ENCODE results near the gene ACBD6.

The ACBD6 gene

DNA sequence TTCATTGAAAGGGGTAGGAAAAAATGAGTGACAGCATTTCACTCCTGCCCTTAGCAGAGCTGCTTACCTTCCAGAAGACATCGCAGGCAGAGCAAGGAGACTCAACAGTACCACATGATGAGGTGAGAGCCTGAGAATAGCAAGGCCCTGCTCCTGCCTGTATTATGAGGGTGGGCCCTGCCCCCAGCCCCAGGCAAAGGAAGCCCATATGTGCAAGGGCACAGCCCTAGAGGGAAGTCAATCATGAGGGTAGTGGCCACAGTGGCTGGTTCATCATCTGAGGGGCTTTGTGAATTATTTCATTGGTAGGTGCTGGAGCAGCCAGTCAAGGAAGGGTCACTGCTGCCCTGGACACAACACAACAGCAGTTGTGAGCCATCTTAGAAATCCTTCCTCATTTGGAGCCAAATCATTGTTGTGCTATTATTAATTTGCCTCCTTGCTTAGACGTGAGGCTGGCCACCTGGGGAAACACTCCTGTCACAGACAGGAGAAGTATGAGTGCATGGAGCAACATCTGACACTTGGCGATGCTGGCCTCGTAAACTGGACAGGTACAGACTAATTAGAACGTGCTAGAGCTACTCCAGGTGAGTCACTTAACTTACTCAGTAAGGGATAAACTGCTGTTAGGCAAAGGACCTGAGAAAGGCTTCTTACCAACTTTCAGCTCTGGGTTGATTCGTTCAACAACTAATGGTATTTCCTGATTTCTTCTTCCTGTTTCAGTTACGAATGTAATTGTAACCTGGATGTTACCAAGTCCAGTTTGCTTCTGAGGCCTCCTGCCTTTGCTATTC is 22.7 kb upstream of the ACBD6 start:
- no peak for DNase-seq

DNA sequence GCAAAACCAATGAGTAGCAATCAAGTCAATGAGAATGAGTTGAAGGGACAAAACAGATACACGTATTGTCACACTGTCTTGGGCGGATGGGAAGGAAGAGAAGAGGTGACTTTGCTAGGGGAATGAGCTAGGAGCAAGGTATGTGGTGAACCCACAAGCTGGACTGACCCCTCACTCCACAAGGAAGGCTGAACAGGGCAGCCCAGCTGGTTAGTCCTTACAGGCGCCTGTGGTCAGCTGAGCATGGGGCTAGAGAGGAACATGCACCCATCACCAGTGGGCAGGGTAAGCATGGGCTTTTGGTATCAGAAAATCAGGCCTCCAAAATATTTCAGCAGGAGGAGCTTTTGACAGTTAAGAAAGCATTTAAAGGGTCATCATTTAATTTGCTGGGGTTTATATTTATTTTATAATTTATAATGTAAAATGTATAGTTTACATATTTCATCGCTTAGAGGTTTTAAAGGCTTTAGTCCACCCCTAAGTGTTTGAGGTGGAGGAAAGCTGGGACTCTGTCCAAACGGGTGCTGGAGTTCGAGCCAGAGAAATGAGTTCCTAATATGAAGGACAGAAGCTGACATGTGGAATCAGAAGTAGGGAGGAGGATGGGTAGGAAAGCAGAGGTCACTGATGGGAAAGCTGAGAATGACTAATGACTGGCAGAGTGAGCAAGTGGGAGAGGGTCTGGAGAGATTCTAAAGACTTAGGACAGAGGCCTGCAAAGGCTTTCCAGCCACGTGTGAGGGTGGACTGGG is 22.0 kb upstream of the ACBD6 start:
- DNase-seq, result no peak

DNA sequence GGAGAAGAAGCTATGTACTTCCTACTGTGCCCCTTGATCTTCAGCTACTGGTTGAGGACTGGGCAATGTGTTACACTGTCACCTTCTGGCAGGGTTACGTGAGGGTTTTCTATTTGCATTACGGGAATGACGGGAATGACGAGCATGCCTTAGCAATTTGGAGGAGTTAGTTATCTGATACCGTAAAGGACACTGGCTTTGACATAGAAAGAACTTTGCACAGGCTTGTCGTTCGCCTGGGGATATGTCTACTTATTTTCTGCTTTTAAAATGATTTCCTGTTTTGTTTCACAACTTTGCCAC is 19.8 kb upstream of the ACBD6 start:
- DNase-seq, result no peak

DNA sequence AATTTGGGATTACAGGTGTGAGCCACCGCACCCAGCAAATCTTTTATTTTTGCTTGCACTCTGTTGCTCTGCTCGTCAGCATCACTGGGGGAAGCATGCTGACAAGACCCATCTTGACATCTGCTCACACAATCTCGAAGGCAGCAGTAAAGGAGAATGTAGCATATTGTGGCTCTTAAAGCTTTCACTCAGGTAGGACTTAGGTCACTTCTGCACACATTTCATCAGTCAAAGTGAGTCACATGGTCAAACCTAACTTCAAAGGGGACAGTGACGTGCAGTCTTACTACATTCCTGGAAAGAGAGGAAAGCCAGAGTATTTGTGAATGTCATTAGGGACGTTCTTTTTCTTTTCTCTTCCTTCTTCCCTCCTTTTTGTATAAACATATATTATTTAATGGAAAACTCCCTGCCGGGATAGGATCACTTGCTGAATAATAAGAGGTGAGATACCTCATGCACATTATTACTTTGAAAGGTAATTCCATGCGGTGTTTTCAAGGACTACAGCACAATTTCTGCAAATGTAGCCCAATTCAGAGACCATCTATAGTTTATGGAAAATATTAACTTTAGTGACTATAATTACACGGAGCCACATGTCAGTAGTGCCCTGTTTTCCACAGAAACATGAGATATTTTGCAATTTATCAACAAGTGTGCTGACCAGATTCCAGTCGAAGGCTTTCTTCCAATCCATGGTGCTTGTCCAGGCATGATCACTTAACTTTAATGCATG is 19.3 kb upstream of the ACBD6 start:
- no peak for DNase-seq

DNA sequence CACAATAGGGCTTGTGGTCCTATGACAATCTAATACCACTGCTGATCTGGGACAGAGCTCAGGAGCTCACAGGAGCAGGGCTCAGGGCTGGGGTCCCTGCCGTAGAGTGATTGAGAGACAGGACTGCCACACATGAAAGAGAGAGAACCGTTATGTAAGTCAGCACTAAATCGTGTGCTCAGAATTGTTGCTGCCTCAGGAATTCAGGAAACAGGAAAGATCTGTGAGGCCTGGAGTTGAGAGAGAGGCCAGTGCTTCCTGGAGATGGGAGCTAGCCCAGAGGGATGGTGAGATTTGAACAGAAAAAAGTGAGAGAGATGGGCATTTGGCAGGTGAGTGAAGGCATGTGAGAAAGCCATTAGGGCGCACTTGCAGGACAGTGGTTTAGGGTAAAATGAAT is 17.5 kb upstream of the ACBD6 start:
- no peak for DNase-seq

DNA sequence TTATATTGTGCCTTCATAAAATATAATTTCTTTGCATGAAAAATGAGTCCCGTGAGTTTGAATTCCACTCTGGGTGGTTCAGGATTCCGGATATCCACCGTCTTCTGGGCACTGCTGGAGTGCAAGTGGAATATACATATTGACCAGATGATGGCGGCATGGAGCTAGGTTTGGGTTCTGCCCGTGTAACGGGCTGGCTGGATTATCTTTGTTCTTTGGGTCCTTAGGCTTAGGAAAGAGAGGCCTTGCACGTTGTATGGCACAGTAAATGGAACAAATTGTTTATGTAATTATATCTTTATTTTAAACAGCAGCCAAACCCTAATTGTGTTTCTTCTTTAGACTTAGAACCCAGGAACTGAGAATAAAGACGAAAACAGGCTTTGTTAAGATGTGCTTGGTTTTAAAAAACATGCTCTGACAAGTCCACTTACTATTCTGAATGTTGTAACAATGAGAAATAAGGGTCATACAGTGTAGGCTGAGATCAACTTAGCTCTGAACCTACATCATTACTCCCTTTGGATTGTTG is 13.5 kb upstream of the ACBD6 start:
- peak in 4 of 5 experiments; percentile 23 to 68 (median 29) for DNase-seq

DNA sequence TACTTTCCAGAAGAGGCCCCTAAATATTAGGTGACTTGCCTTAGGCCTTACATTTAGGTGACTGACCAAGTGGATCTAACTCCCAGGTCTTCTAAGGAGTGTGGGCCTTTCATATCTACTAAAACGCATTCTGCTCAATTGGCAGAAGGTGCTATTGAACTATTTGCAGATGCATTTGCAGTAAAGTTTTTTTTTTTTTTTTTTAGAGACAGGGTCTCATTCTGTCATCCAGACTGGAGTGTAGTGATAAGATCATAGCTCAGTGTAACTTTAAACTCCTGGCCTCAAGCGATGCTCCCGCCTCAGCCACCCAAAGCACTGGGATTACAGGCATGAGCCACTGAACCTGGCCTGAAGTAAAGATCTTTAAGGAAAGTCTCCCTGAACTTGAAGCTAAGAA is 13.0 kb upstream of the ACBD6 start:
- no peak for DNase-seq

DNA sequence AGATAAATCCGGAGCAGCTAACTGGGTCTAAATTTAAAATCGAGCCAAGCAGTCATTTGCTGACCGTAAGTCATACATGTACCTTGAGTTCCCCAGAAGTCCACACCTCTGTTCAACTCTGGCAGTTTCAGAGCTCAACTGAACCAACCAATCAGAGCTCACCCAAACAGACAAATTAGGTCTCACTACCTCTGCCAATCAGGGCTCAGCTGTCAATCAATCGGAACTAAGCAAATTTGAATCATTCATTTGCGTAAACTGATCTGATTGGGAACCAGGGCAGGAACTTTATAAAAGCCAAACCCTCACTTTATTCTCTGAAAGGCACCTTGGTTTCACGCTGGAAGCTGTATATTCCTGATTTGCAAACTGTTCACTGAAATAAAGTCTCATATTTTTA is 11.2 kb upstream of the ACBD6 start:
- DNase-seq, result no peak

DNA sequence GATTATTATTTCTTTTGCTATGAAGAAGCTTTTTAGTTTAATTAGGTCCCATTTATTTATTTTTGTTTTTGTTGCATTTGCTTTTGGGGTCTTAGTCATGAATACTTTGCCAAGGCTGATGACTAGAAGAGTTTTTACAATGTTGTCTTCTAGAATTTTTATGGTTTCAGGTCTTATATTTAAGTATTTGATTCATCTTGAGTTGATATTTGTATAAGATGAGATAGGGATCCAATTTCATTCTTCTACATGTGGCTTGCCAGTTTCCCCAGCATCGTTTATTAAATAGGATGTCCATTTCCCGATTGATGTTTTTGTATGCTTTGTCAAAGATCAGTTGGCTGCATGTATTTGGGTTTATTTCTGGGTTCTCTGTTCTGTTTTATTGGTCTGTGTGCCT is 8.5 kb upstream of the ACBD6 start:
- DNase-seq, result no peak

DNA sequence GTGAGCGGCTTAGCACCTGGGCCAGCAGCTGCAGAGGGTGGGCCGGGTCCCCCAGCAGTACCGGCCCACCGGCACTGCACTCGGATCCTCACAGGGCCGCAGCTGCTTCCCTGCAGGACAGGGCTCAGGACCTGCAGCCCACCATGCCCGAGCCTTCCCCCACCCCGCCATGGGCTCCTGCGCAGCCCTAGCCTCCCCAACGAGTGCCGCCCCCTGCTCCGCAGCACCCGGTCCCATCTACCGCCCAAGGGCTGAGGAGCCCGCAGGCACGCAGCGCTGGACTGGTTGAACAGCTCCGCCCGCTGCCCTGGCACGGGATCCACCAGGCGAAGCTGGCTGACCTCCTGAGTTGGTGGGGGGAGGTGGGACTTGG is 6.3 kb upstream of the ACBD6 start:
- DNase-seq, result no peak

DNA sequence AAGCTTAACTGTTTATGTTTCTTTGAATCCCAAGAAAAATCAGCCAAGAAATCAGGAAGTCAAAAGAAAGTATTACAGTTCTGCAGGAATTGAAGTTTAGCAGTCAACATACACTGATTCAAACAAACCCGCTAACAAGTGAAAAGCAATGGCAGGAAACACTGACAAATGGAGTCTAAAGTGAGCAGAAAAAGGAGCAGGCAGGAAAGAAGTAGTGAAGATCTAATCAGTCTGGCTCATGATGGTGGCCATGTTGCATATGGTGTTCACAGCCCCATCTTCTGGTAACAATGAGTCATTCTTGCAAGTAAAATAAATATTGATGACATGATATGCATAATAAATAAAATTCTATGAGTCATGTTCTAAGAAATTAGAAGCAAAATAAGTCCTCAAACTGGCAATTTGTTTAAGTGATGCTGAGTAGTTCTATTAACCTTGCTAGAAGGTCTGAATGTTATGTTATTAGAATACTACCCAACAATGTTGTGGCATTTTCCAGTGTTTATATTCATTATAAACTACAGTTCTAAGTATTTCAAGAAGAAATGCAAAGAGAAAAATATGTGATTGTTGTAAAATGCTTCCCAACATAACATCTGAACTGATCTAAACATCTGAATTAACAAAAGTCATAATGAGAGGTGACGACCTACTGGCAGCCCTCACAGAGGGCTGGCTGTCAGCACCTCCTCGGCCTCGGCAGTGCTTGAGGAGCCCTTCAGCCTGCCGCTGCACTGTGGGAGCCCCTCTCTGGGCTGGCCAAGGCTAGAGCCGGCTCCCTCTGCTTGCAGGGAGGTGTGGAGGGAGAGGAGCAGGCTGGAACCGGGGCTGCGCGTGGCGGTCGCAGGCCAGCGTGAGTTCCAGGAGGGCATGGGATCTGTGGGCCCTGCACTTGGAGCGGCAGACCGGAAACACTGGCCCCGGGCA is 5.7 kb upstream of the ACBD6 start:
- DNase-seq, result peak in 1 of 5 experiments; percentile 75

DNA sequence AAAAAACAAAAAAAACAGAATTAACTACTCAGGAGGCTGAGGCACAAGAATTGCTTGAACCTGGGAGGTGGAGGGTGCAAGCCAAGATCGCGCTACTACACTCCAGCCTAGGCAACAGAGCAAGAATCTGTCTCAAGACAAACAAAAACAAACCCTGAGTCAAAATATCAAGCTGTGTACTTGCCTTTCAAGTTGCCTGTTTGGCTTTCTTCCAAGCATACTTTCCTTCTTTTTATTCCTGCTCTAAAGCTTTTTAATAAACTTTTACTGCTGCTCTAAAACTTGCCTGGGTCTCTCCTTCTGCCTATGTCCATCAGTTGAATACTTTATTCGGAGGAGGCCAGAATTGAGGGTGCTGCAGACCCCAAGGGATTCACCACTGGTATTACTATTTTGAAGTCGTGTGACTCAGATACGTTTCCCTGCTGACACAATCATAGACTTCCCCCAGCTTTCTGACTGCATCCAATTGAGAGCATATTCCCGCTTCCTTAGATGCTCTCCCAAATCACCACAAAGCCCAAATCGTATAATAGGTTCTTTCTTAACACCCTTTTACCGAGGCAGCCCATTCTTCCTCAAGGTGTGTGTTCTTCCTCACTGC is 3.5 kb upstream of the ACBD6 start:
- DNase-seq, result no peak

DNA sequence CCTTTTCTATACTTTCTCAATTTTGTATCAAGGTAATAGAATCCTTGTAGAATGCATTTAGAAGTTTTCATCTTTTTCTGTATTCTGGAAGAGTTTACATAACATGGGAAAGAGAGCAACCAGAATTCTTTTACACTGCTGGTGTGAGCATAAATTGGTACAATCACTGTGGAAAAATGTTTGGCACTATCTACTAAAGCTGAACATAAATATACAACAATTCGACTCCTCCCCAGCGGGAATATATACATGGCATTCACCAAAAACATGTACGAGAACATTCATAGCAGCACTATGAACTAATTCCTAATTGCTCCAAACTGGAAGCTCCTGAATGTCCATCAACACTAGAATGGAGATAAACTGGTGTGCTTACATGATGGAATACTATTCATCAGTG is 1.8 kb upstream of the ACBD6 start:
- no peak for DNase-seq

DNA sequence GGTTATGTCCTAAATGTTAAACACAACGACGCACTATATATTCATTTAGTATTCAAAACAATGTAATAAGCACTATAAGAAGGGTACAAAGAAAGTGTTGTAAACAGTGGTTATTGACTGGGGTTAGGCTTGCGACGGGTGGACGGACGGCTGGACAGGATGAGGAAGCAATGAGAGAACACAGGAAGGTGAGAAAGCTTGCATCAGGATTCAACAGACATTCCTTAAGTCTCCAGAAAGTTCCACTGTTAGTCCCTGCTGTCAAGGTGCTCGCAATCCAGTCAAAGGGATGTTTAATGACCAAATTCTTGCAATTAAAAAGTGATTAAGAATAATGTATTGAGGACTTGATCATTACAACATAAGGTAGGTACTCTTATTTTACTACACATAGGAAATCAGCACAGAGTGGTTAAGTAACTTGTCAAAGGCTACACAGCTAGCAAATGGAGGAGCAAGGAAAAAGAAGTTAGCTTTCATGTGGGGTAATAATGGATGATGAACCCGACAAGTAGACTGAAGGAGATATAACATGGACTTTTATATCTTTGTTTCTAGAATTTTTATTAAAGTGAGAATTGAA is 994 bp upstream of the ACBD6 start:
- no peak for DNase-seq

DNA sequence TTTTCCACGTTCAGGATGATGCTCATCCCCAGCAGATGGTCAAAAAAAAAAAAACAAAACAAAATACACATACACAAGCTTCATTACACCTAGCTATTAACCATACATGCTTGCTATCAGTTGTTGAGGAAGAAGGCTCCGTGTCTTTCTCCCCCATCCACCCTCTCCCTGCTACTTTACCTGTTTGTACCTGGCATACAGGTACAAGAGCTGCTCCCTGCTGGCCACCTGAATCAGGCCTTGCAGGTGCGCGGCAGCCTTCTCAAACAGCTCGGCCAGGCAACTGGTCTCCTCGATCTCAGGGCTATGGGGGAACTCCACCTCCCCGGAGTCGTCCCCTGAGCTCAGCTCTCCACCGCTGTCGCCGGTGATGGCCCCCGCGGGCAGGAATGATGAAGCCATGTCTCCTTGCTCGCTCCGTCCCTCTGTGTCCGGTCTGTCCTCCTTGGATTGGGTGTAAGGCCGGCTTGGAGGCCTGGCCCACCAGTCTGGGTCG is 464 bp downstream of the ACBD6 start:
- peak in 1 of 5 experiments; percentile 17 for DNase-seq

DNA sequence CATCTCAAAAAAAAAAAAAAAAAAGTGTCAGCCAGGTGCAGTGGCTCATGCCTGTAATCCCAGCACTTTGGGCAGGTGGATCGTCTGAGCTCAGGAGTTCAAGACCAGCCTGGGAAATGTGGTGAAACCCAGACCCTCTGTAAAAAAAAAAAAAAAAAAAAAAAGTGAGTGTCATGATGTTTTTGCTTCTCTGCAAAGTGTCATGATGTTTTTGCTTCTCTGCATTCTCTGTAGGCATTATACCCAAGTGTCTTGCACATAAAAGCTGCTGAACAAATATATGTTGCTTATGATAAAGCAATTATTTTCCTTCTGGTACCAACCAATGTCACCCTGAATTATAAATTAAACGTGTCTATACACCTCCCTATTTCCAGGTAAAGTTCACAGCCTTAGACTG is 1.7 kb downstream of the ACBD6 start:
- no peak for DNase-seq

DNA sequence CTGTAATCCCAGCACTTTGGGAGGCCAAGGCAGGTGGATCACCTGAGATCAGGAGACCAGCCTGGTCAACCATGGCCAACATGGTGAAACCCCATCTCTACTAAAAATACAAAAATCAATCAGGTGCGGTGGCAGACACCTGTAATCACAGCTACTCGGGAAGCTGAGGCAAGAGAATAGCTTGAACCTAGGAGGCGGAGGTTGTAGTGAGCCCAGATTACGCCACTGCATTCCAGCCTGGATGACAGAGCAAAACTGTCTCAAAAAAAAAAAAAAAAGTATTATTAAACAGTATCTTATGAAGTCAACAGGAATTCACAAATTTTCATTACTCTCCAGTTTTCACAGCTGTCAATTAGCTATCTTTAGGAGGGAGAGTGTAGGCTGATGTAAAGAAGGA is 3.8 kb downstream of the ACBD6 start:
- no peak for DNase-seq

DNA sequence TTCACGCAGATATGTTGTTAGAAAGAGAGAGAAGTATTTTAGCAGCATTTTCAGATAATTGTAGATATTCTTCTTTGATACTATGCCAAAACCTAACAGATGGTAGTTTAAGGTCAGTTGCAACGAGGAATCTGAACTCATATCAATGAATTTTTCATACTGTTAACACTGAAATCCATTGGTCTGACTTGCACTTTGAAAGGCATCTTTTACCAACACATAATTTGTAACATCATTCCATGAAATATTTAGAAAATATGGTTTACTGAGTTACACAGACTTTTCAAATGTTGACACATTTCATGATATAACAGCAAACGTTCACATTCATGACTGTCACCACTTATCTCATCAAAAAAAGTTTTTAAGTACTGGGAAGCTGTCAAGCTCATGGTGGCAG is 4.6 kb downstream of the ACBD6 start:
- no peak for DNase-seq

DNA sequence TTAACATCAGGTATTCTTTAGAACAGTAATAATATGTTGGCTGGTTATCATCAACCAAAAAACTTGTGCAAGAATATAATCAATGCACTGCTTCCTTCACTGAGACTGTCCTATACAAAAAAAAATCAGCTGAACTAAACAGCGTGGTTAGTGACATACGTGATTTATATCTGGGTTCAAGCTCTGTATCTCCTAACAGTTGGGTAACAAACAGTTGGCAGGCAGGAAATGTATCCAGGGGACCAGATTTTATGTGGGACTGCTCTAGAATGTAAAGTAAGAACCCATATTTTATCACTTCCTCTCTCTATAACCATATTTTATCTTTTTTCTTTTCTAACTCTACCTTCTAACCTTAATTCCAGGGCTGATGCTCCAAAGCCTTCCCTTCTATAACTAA is 8.0 kb downstream of the ACBD6 start:
- peak in 1 of 5 experiments; percentile 62 for DNase-seq

DNA sequence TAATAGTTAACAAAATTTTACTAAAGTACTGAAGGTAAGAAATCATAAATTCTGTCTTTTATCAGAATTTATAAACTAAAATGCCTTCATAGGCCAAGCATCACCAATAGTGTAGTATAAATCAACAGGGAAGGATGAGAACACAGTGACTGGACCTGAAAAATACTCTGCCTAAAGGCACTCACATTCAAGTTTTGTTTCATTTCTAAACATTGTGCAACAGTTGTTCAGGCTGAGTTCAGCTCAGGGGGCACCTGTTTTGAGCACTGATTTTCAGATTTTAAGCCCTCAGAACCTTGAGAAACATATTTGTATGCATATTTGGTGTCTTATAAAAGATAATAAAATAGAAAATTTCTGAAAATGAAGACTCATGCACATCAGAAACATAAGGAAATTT is 12.4 kb downstream of the ACBD6 start:
- no peak for DNase-seq

DNA sequence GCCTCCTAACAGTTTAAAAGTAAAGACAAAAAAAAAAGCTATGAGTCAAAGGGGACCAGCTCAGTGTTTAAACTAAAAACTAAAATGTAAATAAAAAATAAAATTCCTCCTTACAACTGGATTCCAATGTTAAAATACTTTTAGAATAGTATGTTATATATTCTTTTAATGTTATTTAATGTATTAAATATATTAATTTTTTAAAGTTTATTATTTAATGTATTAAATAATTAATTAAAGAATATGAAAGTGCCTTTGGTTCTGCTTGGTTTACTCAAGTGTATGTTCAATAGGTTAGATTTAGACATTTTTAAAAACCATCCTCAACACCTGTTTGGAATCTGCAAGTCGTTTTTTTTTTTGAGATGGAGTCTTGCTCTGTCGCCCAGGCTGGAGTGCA is 13.1 kb downstream of the ACBD6 start:
- DNase-seq, result no peak

DNA sequence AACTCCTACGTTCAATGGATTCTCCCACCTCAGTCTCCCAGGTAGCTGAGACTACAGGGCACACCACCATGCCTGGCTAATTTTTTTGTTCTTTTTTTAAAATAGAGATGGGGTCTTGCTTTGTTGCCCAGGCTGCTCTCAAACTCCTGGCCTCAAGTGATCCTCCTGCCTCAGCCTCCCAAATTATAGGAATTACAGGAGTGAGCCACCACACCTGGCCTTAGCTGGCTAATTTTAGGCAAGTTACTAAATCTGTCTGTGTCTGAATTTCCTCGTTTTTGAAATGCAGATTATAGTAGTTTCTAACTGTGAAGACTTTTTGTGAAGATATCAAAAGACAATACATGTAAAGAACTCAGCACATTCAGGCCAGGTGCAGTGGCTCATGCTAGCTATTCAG is 13.7 kb downstream of the ACBD6 start:
- no peak for DNase-seq

Measured in T-helper 2 cell (primary cell).